ENCODE results near the gene C16orf90.
A peak's percentile ranks its signal among the peaks of the same experiment; 100 is the strongest.

C16orf90 gene

GRCh38 chr16:3461151-3461550 is 34.1 kb downstream of the C16orf90 start:
- no peak for DNase-seq (ENCODE audit: low read depth)

- no peak for DNase-seq (ENCODE audit: low read depth)
These were observed 34.7 kb downstream of the C16orf90 start for GRCh38 chr16:3460585-3460984.

GRCh38 chr16:3460121-3460520 is 35.2 kb downstream of the C16orf90 start:
- no peak for DNase-seq (ENCODE audit: low read depth)

GRCh38 chr16:3459401-3460090 is 35.7 kb downstream of the C16orf90 start:
- DNase-seq (ENCODE audit: low read depth), result peak; percentile 24

- DNase-seq (ENCODE audit: low read depth), result peak; percentile 14
These were observed 36.4 kb downstream of the C16orf90 start for GRCh38 chr16:3458852-3459361.

- DNase-seq (ENCODE audit: low read depth), result peak; percentile 55
These were observed 36.9 kb downstream of the C16orf90 start for GRCh38 chr16:3458278-3458851.

- peak; percentile 89 for DNase-seq (ENCODE audit: low read depth)
These were observed 37.6 kb downstream of the C16orf90 start for GRCh38 chr16:3457434-3458252.

GRCh38 chr16:3454631-3455147 is 40.6 kb downstream of the C16orf90 start:
- no peak for DNase-seq (ENCODE audit: low read depth)

GRCh38 chr16:3454093-3454492 is 41.2 kb downstream of the C16orf90 start:
- DNase-seq (ENCODE audit: low read depth), result peak; percentile 41

- DNase-seq (ENCODE audit: low read depth), result peak; percentile 76
These were observed 51.3 kb downstream of the C16orf90 start for GRCh38 chr16:3444032-3444388.

All from ELR (cell line).